Measurements from ENCODE around the gene ZBTB5. TPM values are rescaled to one million over a fixed set of nuclear protein-coding genes. Genes with fewer than 3 reads are reported as not detected.

Gene ZBTB5
- total and polyA plus RNA-seq, 2 of the 13 experiments (the other 11 are each of a cell fraction or from before 2014, with no cell fraction given) = 12.5 to 20.5 TPM

- Histone ChIP-seq H2AFZ (ENCODE audit: low read length) (no peak overlapping the region), H3K27ac (ENCODE audit: extremely low read length, insufficient read depth, low read length) (no peak overlapping the region), H3K4me1 (ENCODE audit: insufficient read depth, low read length) (peaks cover 30% of the 10 kb centered on the region), H3K79me2 (ENCODE audit: insufficient read depth, low read length) (no peaks in the 10 kb centered on the region), H3K9ac (ENCODE audit: insufficient read depth, low read depth, low read length) (no peak overlapping the region), H3K4me3 (replicated peaks in 1 of 3; ENCODE audit: insufficient read depth in 1 of 3, low read depth in 2 of 3, low read length in 3 of 3) (no peak overlapping the region), H4K20me1 (ENCODE audit: insufficient read depth, low read length) (no peaks in the 10 kb centered on the region), H3K27me3 (ENCODE audit: control insufficient read depth in 1 of 2, insufficient read depth in 2 of 2, low read length in 2 of 2) (no peaks in the 10 kb centered on the region), H3K4me2 (ENCODE audit: low read depth, low read length) (no peak overlapping the region), H3K9me3 (ENCODE audit: low read length) (no peaks in the 10 kb centered on the region), H3K36me3 (replicated peaks in 1 of 2; ENCODE audit: control insufficient read depth in 1 of 2, insufficient read depth in 2 of 2, low read length in 2 of 2) (peaks cover 26 to 88% of the 10 kb centered on the region in 2 experiments)
- CTCF ChIA-PET (ENCODE audit: low intra/inter-chr PET ratio, low total read pairs) = no interaction called here
- intact Hi-C loops (cut with micrococcal nuclease; ENCODE audit: unreplicated experiment) (no loop called here), in situ Hi-C loops (cut with HindIII; ENCODE audit: extremely low pct_ligation_motif_present, low pct_unique_long_range_greater_than_20kb) (loop anchor here (25.0 kb wide), 3 partner anchors 240 to 865 kb away; partner anchors contain the start of gene SLC25A51)
- TF ChIP-seq ZNF891 (CRISPR knock-in tag; IDR thresholded peaks at IDR 0.05) (no peak), SP5 (CRISPR knock-in tag; IDR thresholded peaks at IDR 0.05; ENCODE audit: borderline replicate concordance, low read depth) (no peak), ZNF75D (CRISPR knock-in tag; IDR thresholded peaks at IDR 0.05; ENCODE audit: borderline replicate concordance) (no peak), CENPT (CRISPR knock-in tag; IDR thresholded peaks at IDR 0.05; ENCODE audit: low read depth) (no peak)
- TF ChIP-seq, protein P1, sequence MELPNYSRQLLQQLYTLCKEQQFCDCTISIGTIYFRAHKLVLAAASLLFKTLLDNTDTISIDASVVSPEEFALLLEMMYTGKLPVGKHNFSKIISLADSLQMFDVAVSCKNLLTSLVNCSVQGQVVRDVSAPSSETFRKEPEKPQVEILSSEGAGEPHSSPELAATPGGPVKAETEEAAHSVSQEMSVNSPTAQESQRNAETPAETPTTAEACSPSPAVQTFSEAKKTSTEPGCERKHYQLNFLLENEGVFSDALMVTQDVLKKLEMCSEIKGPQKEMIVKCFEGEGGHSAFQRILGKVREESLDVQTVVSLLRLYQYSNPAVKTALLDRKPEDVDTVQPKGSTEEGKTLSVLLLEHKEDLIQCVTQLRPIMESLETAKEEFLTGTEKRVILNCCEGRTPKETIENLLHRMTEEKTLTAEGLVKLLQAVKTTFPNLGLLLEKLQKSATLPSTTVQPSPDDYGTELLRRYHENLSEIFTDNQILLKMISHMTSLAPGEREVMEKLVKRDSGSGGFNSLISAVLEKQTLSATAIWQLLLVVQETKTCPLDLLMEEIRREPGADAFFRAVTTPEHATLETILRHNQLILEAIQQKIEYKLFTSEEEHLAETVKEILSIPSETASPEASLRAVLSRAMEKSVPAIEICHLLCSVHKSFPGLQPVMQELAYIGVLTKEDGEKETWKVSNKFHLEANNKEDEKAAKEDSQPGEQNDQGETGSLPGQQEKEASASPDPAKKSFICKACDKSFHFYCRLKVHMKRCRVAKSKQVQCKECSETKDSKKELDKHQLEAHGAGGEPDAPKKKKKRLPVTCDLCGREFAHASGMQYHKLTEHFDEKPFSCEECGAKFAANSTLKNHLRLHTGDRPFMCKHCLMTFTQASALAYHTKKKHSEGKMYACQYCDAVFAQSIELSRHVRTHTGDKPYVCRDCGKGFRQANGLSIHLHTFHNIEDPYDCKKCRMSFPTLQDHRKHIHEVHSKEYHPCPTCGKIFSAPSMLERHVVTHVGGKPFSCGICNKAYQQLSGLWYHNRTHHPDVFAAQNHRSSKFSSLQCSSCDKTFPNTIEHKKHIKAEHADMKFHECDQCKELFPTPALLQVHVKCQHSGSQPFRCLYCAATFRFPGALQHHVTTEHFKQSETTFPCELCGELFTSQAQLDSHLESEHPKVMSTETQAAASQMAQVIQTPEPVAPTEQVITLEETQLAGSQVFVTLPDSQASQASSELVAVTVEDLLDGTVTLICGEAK (IDR thresholded peaks at IDR 0.05) = peak; percentile 47; the same call in 1 of the 2 replicates
- TF ChIP-seq, protein P1 (CRISPR knock-in tag; IDR thresholded peaks at IDR 0.05) = peak; percentile 95
- no TSS peak for BruUV-seq (replicated peaks)
- ATAC-seq (no peak), FAIRE-seq (no peak), DNase-seq (ENCODE audit: low spot score) (no peak)
- POLR2A ChIA-PET = no interaction called here
- WGBS (ENCODE audit: low lambda C conversion rate) = 100% methylated on average over 3 of the region's 3 CpGs
Measured at GRCh38 chr9:37497320-37497719, 32.1 kb upstream of the ZBTB5 start.

All from HepG2 (cell line).